Heart right ventricle (tissue), 16 donors: ENCODE measurements around the gene TSPAN5. TPM values are rescaled to one million over a fixed set of nuclear protein-coding genes. Genes with fewer than 3 reads are reported as not detected.

Experiments used
- ATAC-seq, 8 donors: fragments of 200-7000 bp; cut with Tn5 transposase; one replicate each; pipeline ENCODE4 v1.9.1; 2020; ENCODE audit warnings: mild to moderate bottlenecking in 8 of 8, moderate library complexity in 8 of 8, moderate number of reproducible peaks in 1 of 8
- DNase-seq, 2 donors: peaks; one replicate each; pipeline ENCODE4 v3.0.0-alpha.2; 2020
- H3K27ac ChIP-seq, 10 donors: fragments of 200-600 bp; sonication (generic) in 2 of 10; one replicate each; pipeline versions ENCODE4 v1.5.0 to v1.8.0; 2020 to 2022; ENCODE audit warnings: mild to moderate bottlenecking in 3 of 10
- H3K27me3 ChIP-seq, 7 donors: fragments of 200-600 bp; one replicate each; pipeline ENCODE4 v1.8.0; 2021 to 2022; ENCODE audit warnings: mild to moderate bottlenecking in 2 of 7
- H3K36me3 ChIP-seq, 9 donors: fragments of 200-600 bp; sonication (generic) in 1 of 9; one replicate each; pipeline versions ENCODE4 v1.5.0 to v1.8.0; 2020 to 2022; ENCODE audit warnings: mild to moderate bottlenecking in 2 of 9
- H3K4me1 ChIP-seq, 9 donors: fragments of 200-600 bp; sonication (generic) in 1 of 9; one replicate each; pipeline versions ENCODE4 v1.5.0 to v1.8.0; 2020 to 2022; ENCODE audit warnings: mild to moderate bottlenecking in 4 of 9
- H3K4me3 ChIP-seq, 10 donors: fragments of 200-600 bp; sonication (generic) in 2 of 10; one replicate each; pipeline versions ENCODE4 v1.5.0 to v1.8.0; 2020 to 2022; ENCODE audit warnings: mild to moderate bottlenecking in 7 of 10, moderate library complexity in 2 of 10
- H3K9me3 ChIP-seq, 11 donors: fragments of 200-600 bp in 10 of 11; sonication (generic) in 2 of 11; one replicate each; pipeline versions ENCODE4 v1.5.0 to v1.8.0; 2013 to 2022; ENCODE audit warnings: mild to moderate bottlenecking in 2 of 11, control low read depth in 1 of 11, moderate library complexity in 1 of 11
- WGBS, 2 donors: extraction: QIAGEN DNeasy Blood & Tissue Kit; methylation state at CpG; one replicate each; pipeline ENCODE4 v1.1.7; 2013; ENCODE audit warnings: inconsistent platforms in 1 of 2; 5-methylcytosine and 5-hydroxymethylcytosine counted together
- intact Hi-C, 10 donors: fragments of 100-400 bp; cut with DNase I; formaldehyde crosslinking; loops; one replicate each; pipeline versions ENCODE4 v1.11.1 to v1.14.2; 2022
- polyA plus RNA-seq, 2 donors: library from polyadenylated mRNA; stranded (reverse); fragments of 200-250 nt; gene quantifications; one replicate each; pipeline ENCODE4 v1.2.3, GENCODE V29; 2013
- total RNA-seq, 10 donors: library from RNA; stranded (reverse); fragmentation: NEBNext Ultra II Directional in 3 of 10; extraction: Animal tissue kit (Norgen Biotek cat#: 25700) in 3 of 10; gene quantifications; one replicate each; pipeline versions ENCODE4 v1.2.1 to v1.2.4, GENCODE V29; 2021 to 2023
- TF ChIP-seq, protein P1 (sequence below), 9 donors: fragments of 200-600 bp; sonication (generic) in 2 of 9; IDR thresholded peaks; one replicate each; pipeline versions ENCODE4 v1.5.0 to v1.8.0; 2021 to 2022; ENCODE audit warnings: antibody characterized with exemption in 9 of 9, mild to moderate bottlenecking in 5 of 9, moderate library complexity in 1 of 9
- donor health status: Arrhythmogenic right ventricular cardiomyopathy.
- donor health status: ischemic (EF 13 %, LVEDD 7.1; RV severe dilation, severe dysfunction).
- donor health status: healthy with polysubstance abuse.
- donor health status: DM: no; HTN: yes; CAD: no.
- donor health status: DM: no; HTN: no; CAD: no.
- donor health status: ischemic (EF 25% LVEDD 6.9; RV normal size, moderate dysfunction).
- donor health status: ischemic (EF 25% LVEDD 5.7; RV mildly dilated, moderate dysfunction).
- donor health status: healthy.
- donor health status: DM: yes; HTN: yes; CAD: no.
- donor health status: Ischemic cardiomyopathy.
- donor health status: ischemic (EF 35%, LVEDD 5.7; RV mildly dilated, moderate dysfunction).
- donor health status: nonischemic (EF 11% LVEDD 7.7; RV severe dilation, severe dysfunction).
- donor health status: DM: yes; HTN: yes; CAD: no.
- donor health status: PGD.
- donor health status: ischemic (EF 29% LVEDD 5.4; RV normal size, mild dysfunction).
- donor health status: nonischemic (EF 23%, LVEDD 6.1; RV moderate dilation, normal function).

Gene TSPAN5
- total and polyA plus RNA-seq, 12 donors, result 0.85 to 6.7 (median 3.8) TPM

DNA sequence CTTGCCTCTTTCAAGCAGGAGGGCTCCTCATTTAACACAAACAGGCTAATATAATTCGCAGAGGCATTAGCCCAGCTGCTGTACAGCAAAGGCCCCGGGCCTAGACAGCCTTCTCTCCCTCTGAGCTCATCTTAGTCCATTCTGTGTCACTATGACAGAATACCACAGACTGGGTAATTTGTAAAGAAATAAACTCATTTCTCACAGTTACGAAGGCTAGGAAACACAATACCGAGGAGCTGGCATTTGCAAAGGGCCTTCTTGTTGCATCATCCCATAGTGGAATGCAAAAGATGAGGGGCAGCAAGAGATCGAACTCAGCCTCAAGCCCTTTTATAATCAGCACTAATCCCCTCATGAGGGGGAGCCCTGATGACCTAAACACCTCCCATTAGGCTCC, 48.5 kb downstream of the TSPAN5 start:
- Histone ChIP-seq H3K4me3 (no peak overlapping the region), H3K9me3 (no peaks in the 10 kb centered on the region), H3K36me3 (no peaks in the 10 kb centered on the region), H3K27me3 (no peaks in the 10 kb centered on the region), H3K27ac (no peak overlapping the region), H3K4me1 (peaks cover 0 to 22% (median 0%) of the 10 kb centered on the region in 9 donors)
- DNase-seq (no peak), ATAC-seq (no peak)
- intact Hi-C loops, result no loop called here
- WGBS, 2 donors, result 74 to 95% methylated on average over 5 of the region's 5 CpGs
- TF ChIP-seq, protein P1, sequence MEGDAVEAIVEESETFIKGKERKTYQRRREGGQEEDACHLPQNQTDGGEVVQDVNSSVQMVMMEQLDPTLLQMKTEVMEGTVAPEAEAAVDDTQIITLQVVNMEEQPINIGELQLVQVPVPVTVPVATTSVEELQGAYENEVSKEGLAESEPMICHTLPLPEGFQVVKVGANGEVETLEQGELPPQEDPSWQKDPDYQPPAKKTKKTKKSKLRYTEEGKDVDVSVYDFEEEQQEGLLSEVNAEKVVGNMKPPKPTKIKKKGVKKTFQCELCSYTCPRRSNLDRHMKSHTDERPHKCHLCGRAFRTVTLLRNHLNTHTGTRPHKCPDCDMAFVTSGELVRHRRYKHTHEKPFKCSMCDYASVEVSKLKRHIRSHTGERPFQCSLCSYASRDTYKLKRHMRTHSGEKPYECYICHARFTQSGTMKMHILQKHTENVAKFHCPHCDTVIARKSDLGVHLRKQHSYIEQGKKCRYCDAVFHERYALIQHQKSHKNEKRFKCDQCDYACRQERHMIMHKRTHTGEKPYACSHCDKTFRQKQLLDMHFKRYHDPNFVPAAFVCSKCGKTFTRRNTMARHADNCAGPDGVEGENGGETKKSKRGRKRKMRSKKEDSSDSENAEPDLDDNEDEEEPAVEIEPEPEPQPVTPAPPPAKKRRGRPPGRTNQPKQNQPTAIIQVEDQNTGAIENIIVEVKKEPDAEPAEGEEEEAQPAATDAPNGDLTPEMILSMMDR (IDR thresholded peaks at IDR 0.05), result no peak

DNA sequence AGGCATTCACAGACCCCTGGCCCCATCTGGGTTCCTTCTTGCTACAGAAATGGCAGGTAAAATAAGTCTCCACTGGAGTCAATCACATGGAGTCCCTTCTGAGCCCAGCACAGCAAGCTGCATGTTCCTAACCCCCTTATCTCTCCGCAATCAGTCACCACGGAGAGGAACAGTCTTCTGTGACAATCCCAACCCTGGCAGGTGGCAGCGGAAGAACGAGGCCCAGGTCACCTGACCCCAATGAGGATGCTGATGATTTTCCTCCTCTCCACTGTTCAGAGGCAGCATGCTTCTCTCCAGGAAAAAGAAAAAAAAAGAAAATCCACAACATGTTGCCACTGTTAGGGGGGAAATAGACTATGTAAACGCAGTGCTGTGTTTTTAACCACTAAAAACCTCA, 50.1 kb downstream of the TSPAN5 start:
- H3K36me3 ChIP-seq, result no peaks in the 10 kb centered on the region
- H3K9me3 ChIP-seq, result no peaks in the 10 kb centered on the region
- no peaks in the 10 kb centered on the region for H3K27me3 ChIP-seq
- TF ChIP-seq, protein P1 (IDR thresholded peaks at IDR 0.05), result no peak
- DNase-seq, result no peak
- peaks cover 0 to 7% (median 0%) of the 10 kb centered on the region in 9 donors for H3K4me1 ChIP-seq
- no peak overlapping the region for H3K4me3 ChIP-seq
- WGBS, 2 donors, result 52 to 55% methylated on average over 5 of the region's 5 CpGs
- intact Hi-C loops, result no loop called here
- no peak overlapping the region for H3K27ac ChIP-seq
- ATAC-seq, result no peak

DNA sequence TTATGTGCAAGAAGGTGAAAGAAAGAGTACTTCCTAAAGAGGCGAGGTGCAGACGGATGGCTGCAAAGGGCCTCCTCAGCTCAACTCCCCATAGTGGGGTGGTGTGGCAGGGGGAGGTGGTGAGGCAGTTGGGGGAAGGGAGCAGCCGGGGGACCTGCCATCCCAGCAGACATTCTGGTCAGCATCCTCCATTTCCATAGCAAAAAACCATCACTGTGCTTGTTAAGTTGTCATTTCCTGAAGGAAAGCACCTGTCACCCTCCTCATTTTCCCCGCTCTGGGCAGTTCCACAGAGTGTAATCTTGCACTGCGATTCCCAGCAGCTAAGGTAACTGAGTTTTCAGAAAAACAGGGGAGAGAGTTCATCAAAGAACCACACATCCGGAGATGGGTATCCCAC, 51.5 kb downstream of the TSPAN5 start:
- no peak for DNase-seq
- TF ChIP-seq, protein P1 (IDR thresholded peaks at IDR 0.05), result no peak
- H3K27ac ChIP-seq, result no peak overlapping the region
- H3K9me3 ChIP-seq, result no peaks in the 10 kb centered on the region
- 82 to 83% methylated on average over 6 of the region's 6 CpGs for WGBS, 2 donors
- no peak overlapping the region for H3K4me3 ChIP-seq
- ATAC-seq, result no peak
- no peaks in the 10 kb centered on the region for H3K36me3 ChIP-seq
- intact Hi-C loops, result no loop called here
- no peaks in the 10 kb centered on the region for H3K27me3 ChIP-seq
- H3K4me1 ChIP-seq, result peaks cover 0 to 4% (median 0%) of the 10 kb centered on the region in 9 donors

DNA sequence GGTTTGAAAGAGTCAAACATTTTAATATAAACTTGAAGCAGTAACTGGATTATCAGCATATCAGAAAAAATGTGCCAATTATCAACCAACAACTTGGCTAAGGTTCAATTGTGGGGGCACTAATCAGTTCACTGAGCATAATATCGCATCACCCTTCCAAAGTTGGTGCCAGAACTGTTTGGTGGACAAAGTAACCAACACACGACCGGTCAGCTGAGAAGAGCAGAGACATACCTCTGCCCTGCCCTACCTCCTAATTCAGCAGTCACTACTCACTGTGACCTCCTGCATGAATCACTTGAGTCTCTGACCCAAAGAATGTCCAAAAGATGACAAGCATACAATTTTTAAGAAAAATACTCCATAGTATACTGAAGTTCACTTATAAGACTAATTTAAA, 53.2 kb downstream of the TSPAN5 start:
- 70 to 79% methylated on average over 3 of the region's 3 CpGs for WGBS, 2 donors
- peaks cover 0 to 13% (median 0%) of the 10 kb centered on the region in 11 donors for H3K9me3 ChIP-seq
- TF ChIP-seq, protein P1 (IDR thresholded peaks at IDR 0.05), result no peak
- no peaks in the 10 kb centered on the region for H3K27me3 ChIP-seq
- intact Hi-C loops, result no loop called here
- H3K36me3 ChIP-seq, result no peaks in the 10 kb centered on the region
- no peaks in the 10 kb centered on the region for H3K4me1 ChIP-seq
- no peak for DNase-seq
- H3K27ac ChIP-seq, result no peak overlapping the region
- no peak for ATAC-seq
- no peak overlapping the region for H3K4me3 ChIP-seq
